H1 (cell line): ENCODE data around the gene TGM2. TPM values are rescaled to one million over a fixed set of nuclear protein-coding genes. Genes with fewer than 3 reads are reported as not detected.

Experiments used
- CTCF ChIA-PET: fragments of 300-600 bp; sonication (Branson Sonifier 250); formaldehyde crosslinking; loops from one replicate; lab custom pipeline; 2021; ENCODE audit not compliant: partially characterized antibody; lab: Charles Lee
- POLR2A ChIA-PET: fragments of 300-600 bp; sonication (Branson Sonifier 250); formaldehyde crosslinking; loops from one replicate; lab custom pipeline; 2021; ENCODE audit warnings: inconsistent platforms; ENCODE audit not compliant: partially characterized antibody; lab: Charles Lee
- DNase-seq, 2 experiments: peaks; one replicate each; pipeline versions ENCODE4 v3.0.0 to v3.0.0-alpha.2; 2010 to 2022; ENCODE audit warnings: low spot score in 2 of 2, low read depth in 1 of 2, mixed read lengths in 1 of 2
- FAIRE-seq: peaks from 2 replicates; lab custom pipeline; 2011; peaks lifted over from hg19 to GRCh38; lab: Jason Lieb, UNC
- H2AFZ ChIP-seq: 2 replicates; pipeline ENCODE4 v1.8.1; 2012; ENCODE audit warnings: low read length, inconsistent platforms
- H2AK5ac ChIP-seq: 2 replicates; pipeline ENCODE4 v1.6.1; 2013; ENCODE audit warnings: low read depth, low read length
- H2BK120ac ChIP-seq: replicated peaks from 2 replicates; pipeline ENCODE3; 2013; ENCODE audit warnings: low read depth, low read length, inconsistent platforms
- H2BK12ac ChIP-seq: 2 replicates; pipeline ENCODE4 v1.6.1; 2013; ENCODE audit warnings: low read depth, low read length
- H2BK15ac ChIP-seq: 2 replicates; pipeline ENCODE4 v1.6.1; 2013; ENCODE audit warnings: low read length
- H2BK20ac ChIP-seq: 2 replicates; pipeline ENCODE4 v1.6.1; 2013; ENCODE audit warnings: low read length
- H2BK5ac ChIP-seq: 2 replicates; pipeline ENCODE4 v1.6.1; 2013; ENCODE audit warnings: low read depth, low read length
- H3K14ac ChIP-seq: 2 replicates; pipeline ENCODE4 v1.6.1; 2013; ENCODE audit warnings: inconsistent platforms; ENCODE audit not compliant: insufficient read length
- H3K18ac ChIP-seq: 2 replicates; pipeline ENCODE4 v1.6.1; 2013; ENCODE audit warnings: low read length; ENCODE audit errors: extremely low read depth
- H3K23ac ChIP-seq: 2 replicates; pipeline ENCODE4 v1.6.1; 2013; ENCODE audit warnings: inconsistent platforms; ENCODE audit not compliant: insufficient read length
- H3K23me2 ChIP-seq: 2 replicates; pipeline ENCODE4 v1.6.1; 2013; ENCODE audit warnings: low read depth, low read length
- H3K27ac ChIP-seq: 2 replicates; pipeline ENCODE4 v1.6.1; 2011; ENCODE audit warnings: low read depth, low read length, inconsistent platforms
- H3K27me3 ChIP-seq, 4 experiments: replicated peaks in 1 of 4; 1 replicate in 1 of 4; 2 replicates in 3 of 4; pipeline versions ENCODE4 v1.6.1 to v1.8.1; 2011 to 2013; ENCODE audit warnings: low read length in 3 of 4, mild to moderate bottlenecking in 3 of 4, inconsistent platforms in 2 of 4, mixed read lengths in 2 of 4, moderate library complexity in 1 of 4; ENCODE audit not compliant: control insufficient read depth in 3 of 4, insufficient read depth in 3 of 4; ENCODE audit errors: extremely low read depth in 1 of 4
- H3K36me3 ChIP-seq, 4 experiments: 2 replicates each; pipeline versions ENCODE4 v1.6.1 to v1.8.1; 2011 to 2013; ENCODE audit warnings: mild to moderate bottlenecking in 4 of 4, low read length in 3 of 4, moderate library complexity in 2 of 4, control low read depth in 1 of 4, inconsistent platforms in 1 of 4; ENCODE audit not compliant: insufficient read depth in 4 of 4, control insufficient read depth in 2 of 4
- H3K4ac ChIP-seq: replicated peaks from 2 replicates; pipeline ENCODE3; 2013; ENCODE audit warnings: low read length, low read depth, mixed read lengths, inconsistent platforms; ENCODE audit not compliant: insufficient read length
- H3K4me1 ChIP-seq, 4 experiments: replicated peaks in 1 of 4; 1 replicate in 1 of 4; 2 replicates in 3 of 4; pipeline versions ENCODE4 v1.6.1 to v1.8.1; 2011 to 2013; ENCODE audit warnings: low read length in 3 of 4, inconsistent platforms in 2 of 4, mixed read lengths in 1 of 4; ENCODE audit not compliant: insufficient read depth in 4 of 4, control insufficient read depth in 3 of 4
- H3K4me2 ChIP-seq, 2 experiments: 2 replicates each; pipeline versions ENCODE4 v1.6.1 to v1.8.1; 2011 to 2013; ENCODE audit warnings: low read depth in 2 of 2, low read length in 2 of 2, control low read depth in 1 of 2, inconsistent platforms in 1 of 2, mild to moderate bottlenecking in 1 of 2; ENCODE audit not compliant: insufficient read depth in 1 of 2
- H3K4me3 ChIP-seq, 4 experiments: fragments of 200-600, 300-600 bp in 1 of 4; sonication (generic), shearing (Covaris generic), sonication (Bioruptor Twin) in 1 of 4; 2 replicates each; pipeline versions ENCODE4 v1.5.1 to v1.8.1; 2011 to 2016; ENCODE audit warnings: low read length in 4 of 4, low read depth in 3 of 4, control low read depth in 2 of 4, inconsistent platforms in 2 of 4, mild to moderate bottlenecking in 2 of 4, mixed read lengths in 1 of 4, moderate library complexity in 1 of 4; ENCODE audit not compliant: insufficient read depth in 2 of 4; ENCODE audit errors: extremely low read depth in 1 of 4
- H3K56ac ChIP-seq: replicated peaks from 2 replicates; pipeline ENCODE3; 2013; ENCODE audit warnings: low read depth, mild to moderate bottlenecking, mixed read lengths, low read length, inconsistent platforms; ENCODE audit not compliant: insufficient read length
- H3K79me1 ChIP-seq: 2 replicates; pipeline ENCODE4 v1.6.1; 2013; ENCODE audit warnings: low read depth, low read length, control low read depth
- H3K79me2 ChIP-seq, 2 experiments: 2 replicates each; pipeline versions ENCODE4 v1.6.1 to v1.8.1; 2012 to 2013; ENCODE audit warnings: low read length in 2 of 2, mild to moderate bottlenecking in 2 of 2, inconsistent platforms in 1 of 2; ENCODE audit not compliant: insufficient read depth in 2 of 2, control insufficient read depth in 1 of 2
- H3K9ac ChIP-seq, 4 experiments: replicated peaks in 1 of 4; 1 replicate in 1 of 4; 2 replicates in 3 of 4; pipeline versions ENCODE4 v1.6.1 to v1.8.1; 2011 to 2013; ENCODE audit warnings: low read depth in 3 of 4, low read length in 3 of 4, control low read depth in 2 of 4, mild to moderate bottlenecking in 2 of 4, moderate library complexity in 2 of 4, inconsistent platforms in 1 of 4; ENCODE audit errors: extremely low read depth in 1 of 4
- H3K9me3 ChIP-seq, 2 experiments: 2 replicates each; pipeline versions ENCODE4 v1.6.1 to v1.8.1; 2012 to 2013; ENCODE audit warnings: mild to moderate bottlenecking in 2 of 2, moderate library complexity in 2 of 2, control low read depth in 1 of 2, inconsistent platforms in 1 of 2, low read depth in 1 of 2, low read length in 1 of 2, mixed read lengths in 1 of 2; ENCODE audit not compliant: insufficient read depth in 2 of 2
- H4K20me1 ChIP-seq, 2 experiments: replicated peaks in 1 of 2; 2 replicates each; pipeline versions ENCODE3 to v1.8.1; 2011 to 2013; ENCODE audit warnings: inconsistent platforms in 2 of 2, low read length in 2 of 2, mild to moderate bottlenecking in 1 of 2; ENCODE audit not compliant: insufficient read depth in 2 of 2, control insufficient read depth in 1 of 2
- H4K5ac ChIP-seq: 2 replicates; pipeline ENCODE4 v1.6.1; 2013; ENCODE audit warnings: low read length, low read depth, mixed read lengths, inconsistent platforms; ENCODE audit not compliant: insufficient read length
- H4K8ac ChIP-seq: 2 replicates; pipeline ENCODE4 v1.8.0; 2013; ENCODE audit warnings: mild to moderate bottlenecking, moderate library complexity, low read length, inconsistent platforms; ENCODE audit not compliant: insufficient read depth; ENCODE audit errors: extremely low read depth
- H4K91ac ChIP-seq: replicated peaks from 2 replicates; pipeline ENCODE3; 2013; ENCODE audit warnings: low read length, mixed read lengths, inconsistent platforms; ENCODE audit not compliant: insufficient read length
- BCL11A ChIP-seq, 2 experiments: IDR thresholded peaks; one replicate each; pipeline ENCODE4 v1.6.1; 2011; ENCODE audit warnings: low read depth in 2 of 2, low read length in 2 of 2, mild to moderate bottlenecking in 2 of 2
- GABPA ChIP-seq: IDR thresholded peaks from 2 replicates; pipeline ENCODE4 v1.6.1; 2011; ENCODE audit warnings: mild to moderate bottlenecking, low read length, moderate library complexity, borderline replicate concordance; ENCODE audit not compliant: insufficient read depth
- WGBS, 2 experiments: shearing (Covaris generic) in 1 of 2; methylation state at CpG; one replicate each; pipeline versions ENCODE4 v1.1.6 to v1.1.7; 2013 to 2015; ENCODE audit warnings: low lambda C conversion rate in 2 of 2, mixed read lengths in 2 of 2, inconsistent platforms in 1 of 2, low coverage in 1 of 2, missing lambda C conversion rate in 1 of 2; ENCODE audit not compliant: insufficient replicate concordance in 2 of 2, insufficient coverage in 1 of 2, insufficient read length in 1 of 2; ENCODE audit errors: extremely low coverage in 1 of 2, missing lambda C conversion rate in 1 of 2; 5-methylcytosine and 5-hydroxymethylcytosine counted together
- polyA plus RNA-seq, 7 experiments: library from polyadenylated mRNA; depleted of rRNA in 3 of 7; stranded (reverse) in 5 of 7; unstranded in 2 of 7; fragments of >200 nt in 5 of 7; fragments of 200-250 nt in 2 of 7; gene quantifications; 1 replicate in 5 of 7; 2 replicates in 1 of 7; 4 replicates in 1 of 7; pipeline versions ENCODE4 v1.2.1 to v1.2.3, GENCODE V29; 2011 to 2013; ENCODE audit warnings: missing spikeins in 2 of 7, mixed read lengths in 2 of 7
- total RNA-seq: library from RNA; stranded (reverse); fragmentation: NEBNext Ultra II Directional; extraction: Animal tissue kit (Norgen Biotek cat#: 25700); gene quantifications from 2 replicates; pipeline ENCODE4 v1.2.1, GENCODE V29; 2021

The TGM2 gene
- total and polyA plus RNA-seq, 2 of the 8 experiments (the other 6 are each of a cell fraction or from before 2014, with no cell fraction given) = 0.86 to 1.0 TPM

- H3K56ac ChIP-seq = no peak overlapping the region
- no peak overlapping the region for H3K27ac ChIP-seq
- H2BK12ac ChIP-seq = no peak overlapping the region
- ChIA-PET CTCF (interaction anchor here (0.7 to 5.2 kb wide), 10 partner anchors 10 to 101 kb away, joined by 3 to 18 read pairs (median 6); no protein-coding TSS in a partner anchor), POLR2A (interaction anchor here (1.3 kb wide), 1 partner anchor 10 kb away, joined by 3 read pairs; no protein-coding TSS in a partner anchor)
- no peak overlapping the region for H2BK15ac ChIP-seq
- H3K23me2 ChIP-seq = peaks cover 4% of the 10 kb centered on the region; the same call in 1 of the 2 replicates
- no peak overlapping the region for H4K5ac ChIP-seq
- H2BK5ac ChIP-seq = no peak overlapping the region
- TF ChIP-seq GABPA = no peak
- TF ChIP-seq BCL11A (IDR thresholded peaks at IDR 0.05; ENCODE audit: low read depth in 2 of 2, low read length in 2 of 2) = no peak
- no peak overlapping the region for H2BK120ac ChIP-seq
- no peak for DNase-seq
- H2AFZ ChIP-seq = no peak overlapping the region
- no peak overlapping the region for H4K91ac ChIP-seq
- H3K79me2 ChIP-seq = no peaks in the 10 kb centered on the region
- no peaks in the 10 kb centered on the region; a peak in 2 of 7 replicates for H3K27me3 ChIP-seq
- no peaks in the 10 kb centered on the region for H3K9me3 ChIP-seq
- WGBS, 2 experiments = 86% methylated on average over 2 of the region's 2 CpGs; no CpG with 5 or more reads in 1 of the 2 experiments
- no peak overlapping the region for H3K4me3 ChIP-seq
- peaks cover 0 to 2% (median 0%) of the 10 kb centered on the region in 4 experiments; a peak in 1 of 7 replicates for H3K4me1 ChIP-seq
- FAIRE-seq = no peak
- no peak overlapping the region for H3K14ac ChIP-seq
- H3K36me3 ChIP-seq = no peaks in the 10 kb centered on the region
- H4K8ac ChIP-seq = no peak overlapping the region
- no peak overlapping the region for H2AK5ac ChIP-seq
- H4K20me1 ChIP-seq = no peaks in the 10 kb centered on the region
- no peak overlapping the region for H3K18ac ChIP-seq
- no peak overlapping the region for H2BK20ac ChIP-seq
- H3K23ac ChIP-seq = no peak overlapping the region
- H3K4me2 ChIP-seq = no peak overlapping the region
- H3K9ac ChIP-seq = no peak overlapping the region
- no peaks in the 10 kb centered on the region for H3K79me1 ChIP-seq
- H3K4ac ChIP-seq = no peak overlapping the region
Observed at GRCh38 chr20:38162149-38162548, 2.9 kb downstream of the TGM2 start.
